ENCODE measurements around the gene HPS1.

GRCh38 chr10:98380493-98381339, 66.0 kb downstream of the HPS1 start:
- TF ChIP-seq EZH2 (IDR thresholded peaks at IDR 0.05; ENCODE audit: low read depth, unreplicated experiment) (no peak), CTCF (conservative IDR thresholded peaks at IDR 0.05; ENCODE audit: low read depth in 2 of 2) (no peak), EZH2phosphoT487 (IDR thresholded peaks at IDR 0.05; ENCODE audit: unreplicated experiment) (no peak), POLR2AphosphoS5 (IDR thresholded peaks at IDR 0.05; ENCODE audit: low read depth) (no peak), CREB1 (CRISPR knock-in tag; IDR thresholded peaks at IDR 0.05; ENCODE audit: low read depth) (no peak), NANOG (IDR thresholded peaks at IDR 0.05; ENCODE audit: borderline replicate concordance) (no peak), ETS1 (IDR thresholded peaks at IDR 0.05) (no peak)
